Measurements from ENCODE around the gene GPR4.

DNA sequence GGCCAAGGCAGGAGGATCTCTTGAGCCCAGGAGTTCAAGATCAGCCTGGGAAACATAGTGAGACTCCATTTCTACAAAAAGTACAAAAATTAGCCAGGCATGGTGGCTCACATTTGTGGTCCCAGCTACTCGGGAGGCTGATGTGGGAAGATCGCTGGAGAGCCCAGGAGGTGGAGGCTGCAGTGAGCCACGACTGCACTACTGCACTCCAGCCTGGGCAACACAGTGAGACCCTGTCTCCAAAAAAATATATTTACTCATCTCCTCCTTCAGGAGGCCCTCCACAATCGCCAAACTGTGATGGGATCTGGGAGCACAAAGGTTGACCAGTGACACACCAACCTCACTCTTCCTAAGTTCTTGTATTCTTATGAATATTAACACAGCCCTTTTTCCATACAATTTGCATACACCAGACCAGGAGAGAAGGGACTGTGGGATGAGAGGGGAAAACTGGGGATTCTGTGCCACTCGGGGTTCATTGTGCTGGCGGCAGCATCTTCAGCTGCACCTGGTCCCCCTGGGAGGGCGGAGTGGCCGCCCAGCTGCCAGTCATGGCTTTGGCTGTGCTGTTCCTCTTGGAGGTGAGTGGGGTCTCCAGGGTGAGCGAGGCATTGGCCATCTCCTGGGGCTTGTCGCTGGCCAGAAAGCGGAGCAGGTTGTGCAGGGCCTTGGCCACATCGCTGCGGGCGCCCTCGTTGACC, 11.6 kb downstream of the GPR4 start:
- TF ChIP-seq, protein P1, sequence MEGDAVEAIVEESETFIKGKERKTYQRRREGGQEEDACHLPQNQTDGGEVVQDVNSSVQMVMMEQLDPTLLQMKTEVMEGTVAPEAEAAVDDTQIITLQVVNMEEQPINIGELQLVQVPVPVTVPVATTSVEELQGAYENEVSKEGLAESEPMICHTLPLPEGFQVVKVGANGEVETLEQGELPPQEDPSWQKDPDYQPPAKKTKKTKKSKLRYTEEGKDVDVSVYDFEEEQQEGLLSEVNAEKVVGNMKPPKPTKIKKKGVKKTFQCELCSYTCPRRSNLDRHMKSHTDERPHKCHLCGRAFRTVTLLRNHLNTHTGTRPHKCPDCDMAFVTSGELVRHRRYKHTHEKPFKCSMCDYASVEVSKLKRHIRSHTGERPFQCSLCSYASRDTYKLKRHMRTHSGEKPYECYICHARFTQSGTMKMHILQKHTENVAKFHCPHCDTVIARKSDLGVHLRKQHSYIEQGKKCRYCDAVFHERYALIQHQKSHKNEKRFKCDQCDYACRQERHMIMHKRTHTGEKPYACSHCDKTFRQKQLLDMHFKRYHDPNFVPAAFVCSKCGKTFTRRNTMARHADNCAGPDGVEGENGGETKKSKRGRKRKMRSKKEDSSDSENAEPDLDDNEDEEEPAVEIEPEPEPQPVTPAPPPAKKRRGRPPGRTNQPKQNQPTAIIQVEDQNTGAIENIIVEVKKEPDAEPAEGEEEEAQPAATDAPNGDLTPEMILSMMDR (IDR thresholded peaks at IDR 0.05): no peak
- no peak for TF ChIP-seq GABPA (IDR thresholded peaks at IDR 0.05; ENCODE audit: low read depth)
- TF ChIP-seq EP300 (IDR thresholded peaks at IDR 0.05; ENCODE audit: borderline replicate concordance in 1 of 2, low read depth in 1 of 2, low read length in 1 of 2): no peak
- no peak for TF ChIP-seq RCOR1 (IDR thresholded peaks at IDR 0.05; ENCODE audit: low read length)
- TF ChIP-seq JUND (IDR thresholded peaks at IDR 0.05): no peak
- TF ChIP-seq, protein P2, sequence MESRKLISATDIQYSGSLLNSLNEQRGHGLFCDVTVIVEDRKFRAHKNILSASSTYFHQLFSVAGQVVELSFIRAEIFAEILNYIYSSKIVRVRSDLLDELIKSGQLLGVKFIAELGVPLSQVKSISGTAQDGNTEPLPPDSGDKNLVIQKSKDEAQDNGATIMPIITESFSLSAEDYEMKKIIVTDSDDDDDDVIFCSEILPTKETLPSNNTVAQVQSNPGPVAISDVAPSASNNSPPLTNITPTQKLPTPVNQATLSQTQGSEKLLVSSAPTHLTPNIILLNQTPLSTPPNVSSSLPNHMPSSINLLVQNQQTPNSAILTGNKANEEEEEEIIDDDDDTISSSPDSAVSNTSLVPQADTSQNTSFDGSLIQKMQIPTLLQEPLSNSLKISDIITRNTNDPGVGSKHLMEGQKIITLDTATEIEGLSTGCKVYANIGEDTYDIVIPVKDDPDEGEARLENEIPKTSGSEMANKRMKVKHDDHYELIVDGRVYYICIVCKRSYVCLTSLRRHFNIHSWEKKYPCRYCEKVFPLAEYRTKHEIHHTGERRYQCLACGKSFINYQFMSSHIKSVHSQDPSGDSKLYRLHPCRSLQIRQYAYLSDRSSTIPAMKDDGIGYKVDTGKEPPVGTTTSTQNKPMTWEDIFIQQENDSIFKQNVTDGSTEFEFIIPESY (IDR thresholded peaks at IDR 0.05; ENCODE audit: borderline replicate concordance, low read depth): no peak
